CD4-positive, alpha-beta T cell treated with Interleukin-17A for 4 hours (primary cell): ENCODE measurements around the gene RHBDL2.
"Not testable (repeated sequence)": the region's sequence is repeated elsewhere in the genome, so short reads cannot be mapped to it uniquely, and the experiment has no call there.

Source experiments
- DNase-seq: peaks from one replicate; pipeline ENCODE4 v3.0.0-alpha.2; 2020; ENCODE audit warnings: mixed read lengths

Gene RHBDL2

GRCh38 chr1:38929476-38929875 is 12.2 kb downstream of the RHBDL2 start:
- DNase-seq, result no peak

- no peak for DNase-seq
Measured at GRCh38 chr1:38929054-38929453, 12.6 kb downstream of the RHBDL2 start.

GRCh38 chr1:38926091-38926490 is 15.5 kb downstream of the RHBDL2 start:
- no peak for DNase-seq

DNA sequence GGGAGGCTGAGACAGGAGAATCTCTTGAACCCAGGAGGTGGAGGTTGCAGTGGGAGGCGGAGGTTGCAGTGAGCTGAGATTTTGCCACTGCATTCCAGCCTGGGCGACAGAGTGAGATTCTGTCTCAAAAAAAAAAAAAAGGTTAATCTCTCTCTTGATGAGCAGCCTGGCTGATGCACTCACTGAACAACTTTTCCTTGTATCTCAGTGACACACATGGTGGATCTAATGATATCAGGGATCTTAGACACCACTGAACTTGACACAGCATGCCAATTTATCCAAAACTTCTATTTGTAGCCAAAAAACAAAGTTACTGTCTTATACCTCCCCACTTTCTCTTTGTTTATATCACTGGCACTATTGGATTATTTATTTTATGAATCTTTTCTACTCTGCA is 16.2 kb downstream of the RHBDL2 start:
- DNase-seq, result no peak

DNA sequence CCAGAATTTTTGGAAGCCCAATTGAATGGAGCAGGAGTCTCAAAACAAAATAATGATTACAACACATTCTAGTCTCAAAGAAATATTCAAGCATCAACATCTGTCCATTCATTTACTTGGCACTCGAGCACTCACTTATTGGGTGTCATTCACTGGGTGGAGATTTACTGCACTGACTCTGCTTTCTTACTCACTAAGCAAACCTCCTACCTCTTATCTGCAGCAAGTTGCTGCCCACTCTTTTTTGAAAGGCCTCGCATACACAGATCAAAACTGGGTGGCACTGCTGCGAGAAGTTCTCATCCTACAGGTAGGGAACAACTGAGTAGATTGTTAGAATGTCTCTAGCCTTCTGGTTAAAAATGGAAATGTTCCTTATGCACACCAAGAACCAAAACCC is 18.0 kb downstream of the RHBDL2 start:
- DNase-seq, result no peak

DNA sequence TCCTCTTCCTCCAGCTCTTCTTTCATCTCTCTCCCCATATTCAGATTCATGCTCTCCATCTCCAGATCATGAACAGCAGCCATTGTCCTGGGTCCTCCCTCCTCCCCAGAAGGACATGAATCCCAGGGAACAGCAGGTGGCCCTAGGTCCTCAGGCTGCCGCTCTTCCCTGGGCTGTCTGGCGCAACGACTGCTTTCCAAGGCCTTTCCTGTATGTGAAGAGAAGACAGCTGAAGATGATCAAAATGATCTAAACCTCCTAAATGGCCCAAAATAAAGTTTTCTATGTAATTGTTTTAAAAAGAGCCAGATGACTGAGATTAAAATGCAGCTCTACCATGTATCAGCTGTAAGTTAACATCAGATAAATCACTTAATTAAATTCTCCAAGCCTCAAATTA is 22.5 kb downstream of the RHBDL2 start:
- DNase-seq, result no peak

DNA sequence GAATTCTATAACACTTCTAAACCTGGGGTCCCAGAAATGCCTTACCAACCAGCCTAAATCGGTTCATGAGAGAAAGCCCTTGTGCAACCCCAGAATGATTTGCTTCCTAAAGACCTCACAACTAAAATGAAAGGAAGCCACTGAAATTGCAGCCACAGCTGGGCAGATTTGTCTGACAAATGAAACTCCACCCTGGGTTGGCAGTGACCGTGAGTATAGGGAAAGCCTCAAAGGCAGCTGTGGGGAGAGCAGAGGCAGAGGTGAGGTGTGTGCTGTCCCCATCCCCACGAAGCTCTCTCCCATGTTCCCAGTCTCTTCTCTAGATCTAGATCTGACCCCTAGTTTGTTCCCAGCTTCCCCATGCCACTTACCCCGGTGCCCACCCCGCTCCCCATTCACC is 23.1 kb downstream of the RHBDL2 start:
- DNase-seq, result no peak

DNA sequence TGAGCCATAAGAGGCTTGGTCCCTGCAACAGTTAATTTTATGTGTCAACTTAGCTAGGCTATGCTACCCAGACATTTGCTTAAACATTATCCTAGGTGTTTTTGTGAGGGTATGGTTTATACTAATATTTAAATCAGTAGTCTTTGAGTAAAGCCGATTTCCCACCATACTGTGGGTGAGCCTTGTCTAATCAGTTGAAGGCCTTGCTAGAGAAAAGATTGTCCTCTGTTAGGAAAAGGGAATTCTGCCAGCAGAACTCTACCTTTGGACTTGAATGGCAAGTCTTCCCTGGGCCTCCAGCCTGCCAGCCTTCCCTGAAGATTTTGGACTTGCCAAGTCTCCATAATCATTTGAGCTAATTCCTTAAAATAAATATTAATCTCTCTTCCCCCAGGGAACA is 23.9 kb downstream of the RHBDL2 start:
- DNase-seq, result no peak

- DNase-seq, result no peak
Measured at GRCh38 chr1:38917337-38917736, 24.3 kb downstream of the RHBDL2 start.

DNA sequence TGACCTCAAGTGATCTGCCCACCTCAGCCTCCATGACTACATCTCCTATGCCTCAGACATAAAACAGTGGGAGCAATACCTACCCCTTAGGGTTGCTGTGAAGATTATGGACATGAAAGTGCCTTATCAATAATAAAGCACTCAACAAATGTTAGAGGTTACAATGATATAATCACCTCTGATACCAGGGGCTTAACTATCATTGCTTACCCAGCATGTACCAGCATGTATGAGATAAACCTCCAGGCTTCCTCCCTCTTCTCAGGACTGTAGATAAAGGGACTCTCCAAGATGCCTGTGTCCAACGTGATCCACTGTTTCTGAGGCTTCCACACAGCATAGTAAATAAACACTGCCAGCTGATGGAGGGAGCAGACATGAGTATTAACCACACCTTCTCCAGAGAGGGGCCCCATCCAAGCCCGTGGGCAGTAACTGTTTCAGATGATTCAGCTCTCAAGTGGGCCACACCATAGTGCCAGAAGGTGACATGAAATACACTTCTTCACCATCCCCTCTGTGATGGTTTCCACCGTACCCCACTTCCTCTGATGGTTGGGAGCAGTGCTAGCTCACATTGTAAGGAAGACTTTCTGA is 26.2 kb downstream of the RHBDL2 start:
- no peak for DNase-seq

DNA sequence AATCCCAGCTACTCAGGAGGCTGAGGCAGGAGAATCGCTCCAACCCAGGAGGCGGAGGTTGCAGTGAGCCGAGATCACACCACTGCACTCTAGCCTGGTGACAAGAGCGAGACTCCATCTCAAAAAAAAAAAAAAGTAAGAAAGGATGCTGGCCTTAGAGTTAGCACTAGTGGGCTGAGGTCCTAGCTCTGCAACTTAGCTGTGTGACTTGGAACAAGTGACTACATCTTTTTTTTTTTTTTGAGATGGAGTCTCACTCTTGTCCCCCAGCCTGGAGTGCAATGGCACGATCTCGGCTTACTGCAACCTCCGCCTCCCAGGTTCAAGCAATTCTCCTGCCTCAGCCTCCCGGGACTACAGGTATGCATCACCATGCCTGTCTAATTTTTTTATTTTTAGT is 26.7 kb downstream of the RHBDL2 start:
- DNase-seq, result not testable (repeated sequence)

- DNase-seq, result no peak
Measured at GRCh38 chr1:38908821-38909220, 32.8 kb downstream of the RHBDL2 start.

DNA sequence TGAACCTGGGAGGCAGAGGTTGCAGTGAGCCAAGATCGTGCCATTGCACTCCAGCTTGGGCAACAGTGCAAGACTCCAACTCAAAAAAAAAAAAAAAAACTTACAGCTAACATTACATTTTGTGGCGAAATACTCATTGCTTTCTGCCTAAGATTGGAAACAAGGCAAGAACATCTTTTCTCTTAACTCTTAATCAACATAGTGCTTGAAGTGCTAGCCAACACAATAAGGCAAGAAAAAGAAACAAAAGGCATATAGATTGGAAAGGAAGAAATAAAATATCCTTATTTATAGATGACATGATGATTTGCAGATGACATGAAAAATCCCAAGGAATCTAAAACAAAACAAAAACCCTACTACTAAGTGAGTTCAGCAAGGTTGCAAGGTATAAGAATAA is 35.6 kb downstream of the RHBDL2 start:
- no peak for DNase-seq

GRCh38 chr1:38899560-38899959 is 42.1 kb downstream of the RHBDL2 start:
- no peak for DNase-seq

DNA sequence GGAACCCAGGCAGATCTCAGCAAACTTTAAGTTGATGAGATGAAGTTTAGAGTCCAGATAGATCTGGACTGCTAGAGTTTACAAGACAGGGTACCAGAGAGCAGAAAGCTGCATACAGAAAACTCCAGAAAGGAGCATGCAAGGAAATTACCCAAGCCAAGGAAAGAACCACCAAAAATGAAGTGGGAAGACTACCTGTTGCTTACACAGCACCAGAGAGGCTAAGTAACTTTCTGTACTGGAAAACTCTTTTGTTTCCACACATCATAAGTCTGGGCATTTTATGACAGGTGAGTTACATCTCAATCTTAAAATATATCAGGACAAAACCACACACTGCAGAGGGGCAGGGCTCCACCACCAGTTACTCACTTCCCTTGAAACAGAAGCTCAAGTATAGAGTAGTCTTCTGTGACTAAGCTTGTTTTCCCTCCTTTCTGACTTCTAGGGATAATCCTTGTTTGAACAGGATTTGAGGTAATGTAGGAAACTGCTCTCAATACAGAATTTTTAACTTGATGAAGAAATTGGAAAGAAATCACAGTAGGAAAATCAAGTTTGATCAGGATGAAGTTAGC is 42.9 kb downstream of the RHBDL2 start:
- no peak for DNase-seq

DNA sequence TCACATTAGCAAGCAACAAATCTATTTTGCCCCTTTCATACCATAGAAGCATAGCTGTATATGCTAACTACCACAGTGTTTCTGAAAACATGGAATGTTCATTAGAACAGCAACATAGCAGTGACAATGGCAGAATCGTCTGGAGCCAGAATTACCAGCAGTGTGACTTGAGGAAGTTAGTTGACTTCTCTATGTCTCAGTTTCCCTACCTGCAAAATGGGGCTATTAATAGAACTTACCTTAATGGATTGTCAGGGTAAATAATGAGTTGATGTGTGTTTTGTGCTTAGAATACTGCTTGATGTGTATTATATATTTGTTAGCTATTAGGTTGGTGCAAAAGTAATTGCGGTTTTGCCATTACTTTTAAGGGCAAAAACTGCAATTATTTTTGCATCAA is 45.5 kb downstream of the RHBDL2 start:
- DNase-seq, result no peak

- DNase-seq, result no peak
Measured at GRCh38 chr1:38892976-38893375, 48.7 kb downstream of the RHBDL2 start.

DNA sequence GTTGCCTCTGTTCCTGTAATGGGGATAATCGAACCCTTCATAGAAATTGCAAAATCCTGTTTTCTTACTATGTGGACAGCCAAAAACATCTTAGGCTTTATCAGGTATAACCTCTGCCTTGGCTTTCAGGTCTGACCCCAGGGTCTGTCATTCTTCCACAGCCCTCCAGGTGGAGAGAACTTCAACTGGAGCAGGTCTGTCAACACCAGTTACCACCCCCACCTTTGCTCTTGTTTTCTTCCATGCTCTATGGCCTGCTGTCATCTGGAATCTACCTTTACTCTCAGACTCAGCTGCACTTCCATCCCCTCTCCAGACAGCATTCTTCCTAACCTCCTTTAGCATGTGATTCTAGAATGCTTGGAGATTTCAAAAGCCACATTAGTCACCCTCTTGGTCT is 49.9 kb downstream of the RHBDL2 start:
- DNase-seq, result no peak

- no peak for DNase-seq
Measured at GRCh38 chr1:38889589-38889988, 52.0 kb downstream of the RHBDL2 start.

GRCh38 chr1:38888423-38889333 is 53.0 kb downstream of the RHBDL2 start:
- DNase-seq, result no peak

GRCh38 chr1:38885092-38885491 is 56.5 kb downstream of the RHBDL2 start:
- no peak for DNase-seq

- DNase-seq, result no peak
Measured at GRCh38 chr1:38881487-38881886, 60.1 kb downstream of the RHBDL2 start, which contains the start of gene GJA9. GJA9 (minus strand) TSS chr1:38881587; CDS start chr1:38876098, 5,489 bp downstream.

GRCh38 chr1:38875811-38876210 is 65.8 kb downstream of the RHBDL2 start:
- DNase-seq, result no peak
